Activated T-helper 9 cell treated with anti-CD3 and anti-CD28 coated beads, Interleukin-2, amount 50 U/mL, for 16 hours (primary cell): ENCODE data around the gene SCYL1.

Source experiments
- DNase-seq: peaks from one replicate; pipeline ENCODE4 v3.0.0-alpha.2; 2020; ENCODE audit warnings: low read depth

SCYL1 gene

GRCh38 chr11:65524741-65525545 lies at the start of gene SCYL1:
Gene SCYL1, plus strand, starts transcription at chr11:65525083. Its CDS starts 71 bp downstream, at chr11:65525154.
- peak; percentile 77 for DNase-seq

- DNase-seq: no peak
Measured at GRCh38 chr11:65476632-65477148, 48.2 kb upstream of the SCYL1 start.

GRCh38 chr11:65477149-65477965 lies 47.5 kb upstream of the SCYL1 start:
- peak; percentile 91 for DNase-seq

- DNase-seq: no peak
Measured at GRCh38 chr11:65478388-65479183, 46.3 kb upstream of the SCYL1 start.

GRCh38 chr11:65479184-65480145 lies 45.4 kb upstream of the SCYL1 start:
- DNase-seq: no peak

- no peak for DNase-seq
Measured at GRCh38 chr11:65482306-65482850, 42.5 kb upstream of the SCYL1 start.

GRCh38 chr11:65485920-65486219 lies 39.0 kb upstream of the SCYL1 start:
- no peak for DNase-seq

- no peak for DNase-seq
Measured at GRCh38 chr11:65486570-65487466, 38.1 kb upstream of the SCYL1 start.

GRCh38 chr11:65487467-65488272 lies 37.2 kb upstream of the SCYL1 start:
- DNase-seq: no peak

GRCh38 chr11:65488273-65489034 lies 36.4 kb upstream of the SCYL1 start:
- DNase-seq: no peak

- DNase-seq: no peak
Measured at GRCh38 chr11:65489035-65489705, 35.7 kb upstream of the SCYL1 start.

GRCh38 chr11:65489706-65490320 lies 35.1 kb upstream of the SCYL1 start:
- no peak for DNase-seq

- DNase-seq: no peak
Measured at GRCh38 chr11:65491163-65491465, 33.8 kb upstream of the SCYL1 start.

- no peak for DNase-seq
Measured at GRCh38 chr11:65491614-65492386, 33.1 kb upstream of the SCYL1 start.

GRCh38 chr11:65492387-65492636 lies 32.6 kb upstream of the SCYL1 start:
- DNase-seq: no peak

- no peak for DNase-seq
Measured at GRCh38 chr11:65492637-65493366, 32.1 kb upstream of the SCYL1 start.
